ENCODE data around the gene BDH1.

BDH1 gene

GRCh38 chr3:197501879-197502620 lies 53.7 kb downstream of the BDH1 start:
- DNase-seq (ENCODE audit: low spot score), result no peak
- no peak overlapping the region for H3K27ac ChIP-seq
- TF ChIP-seq, protein P1, sequence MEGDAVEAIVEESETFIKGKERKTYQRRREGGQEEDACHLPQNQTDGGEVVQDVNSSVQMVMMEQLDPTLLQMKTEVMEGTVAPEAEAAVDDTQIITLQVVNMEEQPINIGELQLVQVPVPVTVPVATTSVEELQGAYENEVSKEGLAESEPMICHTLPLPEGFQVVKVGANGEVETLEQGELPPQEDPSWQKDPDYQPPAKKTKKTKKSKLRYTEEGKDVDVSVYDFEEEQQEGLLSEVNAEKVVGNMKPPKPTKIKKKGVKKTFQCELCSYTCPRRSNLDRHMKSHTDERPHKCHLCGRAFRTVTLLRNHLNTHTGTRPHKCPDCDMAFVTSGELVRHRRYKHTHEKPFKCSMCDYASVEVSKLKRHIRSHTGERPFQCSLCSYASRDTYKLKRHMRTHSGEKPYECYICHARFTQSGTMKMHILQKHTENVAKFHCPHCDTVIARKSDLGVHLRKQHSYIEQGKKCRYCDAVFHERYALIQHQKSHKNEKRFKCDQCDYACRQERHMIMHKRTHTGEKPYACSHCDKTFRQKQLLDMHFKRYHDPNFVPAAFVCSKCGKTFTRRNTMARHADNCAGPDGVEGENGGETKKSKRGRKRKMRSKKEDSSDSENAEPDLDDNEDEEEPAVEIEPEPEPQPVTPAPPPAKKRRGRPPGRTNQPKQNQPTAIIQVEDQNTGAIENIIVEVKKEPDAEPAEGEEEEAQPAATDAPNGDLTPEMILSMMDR (IDR thresholded peaks at IDR 0.05), result no peak
- no peak overlapping the region for H3K4me3 ChIP-seq

DNA sequence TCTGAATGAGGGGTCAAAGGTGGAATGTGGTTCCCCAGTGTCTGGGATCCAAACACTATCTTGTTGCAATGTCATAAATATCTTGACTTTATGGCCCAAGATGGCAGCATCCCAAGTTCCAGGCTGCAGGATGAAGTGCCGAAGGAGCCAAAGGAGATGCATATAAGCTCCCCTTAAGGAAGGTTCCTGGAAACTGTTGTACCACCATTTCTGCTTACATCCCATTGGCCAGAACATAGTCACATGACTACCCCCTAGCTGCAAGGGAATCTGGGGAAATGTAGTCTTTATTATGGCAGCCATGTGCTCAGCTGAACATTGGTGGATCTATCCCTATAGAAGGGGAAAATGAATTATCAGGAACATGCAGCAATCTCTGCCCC lies 54.3 kb downstream of the BDH1 start:
- H3K27ac ChIP-seq, result no peak overlapping the region
- TF ChIP-seq, protein P1 (IDR thresholded peaks at IDR 0.05), result no peak
- no peak overlapping the region for H3K4me3 ChIP-seq
- DNase-seq (ENCODE audit: low spot score), result no peak

DNA sequence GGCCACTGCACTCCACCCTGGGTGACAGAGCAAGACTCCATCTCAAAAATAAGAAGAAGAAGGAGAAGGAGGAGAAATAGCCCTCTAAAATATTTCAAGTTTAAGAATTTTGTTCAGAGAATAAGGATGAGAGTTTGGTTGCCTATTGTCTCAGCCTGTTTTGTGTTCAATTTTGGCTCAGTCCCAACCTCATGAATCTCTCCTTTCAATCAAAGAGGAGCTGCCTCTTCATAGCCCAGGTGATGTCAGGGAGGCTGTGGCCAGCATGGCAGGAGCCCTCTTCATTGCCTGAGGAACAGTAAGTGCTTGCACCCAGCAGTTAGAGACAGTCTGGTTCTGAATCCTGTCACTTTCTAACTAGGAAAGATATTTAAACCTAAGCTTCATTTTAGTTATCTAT lies 55.0 kb downstream of the BDH1 start:
- no peak overlapping the region for H3K27ac ChIP-seq

DNA sequence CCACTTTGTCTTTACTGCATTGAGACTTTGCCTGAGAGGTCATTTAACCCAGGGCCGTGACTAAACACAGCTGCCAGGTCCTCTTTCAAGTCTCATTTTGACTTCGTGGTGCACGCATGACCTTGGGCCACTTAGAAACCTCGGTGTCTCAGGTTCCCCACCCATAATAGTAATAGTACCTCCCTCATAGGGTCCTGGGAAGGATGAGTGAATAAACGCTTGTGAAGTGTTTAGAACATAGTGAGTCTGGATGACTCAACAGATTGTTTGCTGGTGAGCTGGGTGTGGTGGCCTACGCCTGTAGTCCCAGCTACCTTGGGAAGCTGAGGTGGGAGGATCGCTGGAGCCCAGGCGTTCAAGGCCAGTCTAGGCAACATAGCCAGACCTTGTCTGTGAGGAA lies 56.3 kb downstream of the BDH1 start:
- TF ChIP-seq, protein P1 (IDR thresholded peaks at IDR 0.05), result no peak
- Histone ChIP-seq H3K27ac (no peak overlapping the region), H3K4me3 (no peak overlapping the region)
- DNase-seq (ENCODE audit: low spot score), result no peak

More for the DNA sequence above, 55.0 kb downstream of the BDH1 start:
- DNase-seq (ENCODE audit: low spot score), result no peak
- TF ChIP-seq, protein P1 (IDR thresholded peaks at IDR 0.05), result no peak
- no peak overlapping the region for H3K4me3 ChIP-seq

DNA sequence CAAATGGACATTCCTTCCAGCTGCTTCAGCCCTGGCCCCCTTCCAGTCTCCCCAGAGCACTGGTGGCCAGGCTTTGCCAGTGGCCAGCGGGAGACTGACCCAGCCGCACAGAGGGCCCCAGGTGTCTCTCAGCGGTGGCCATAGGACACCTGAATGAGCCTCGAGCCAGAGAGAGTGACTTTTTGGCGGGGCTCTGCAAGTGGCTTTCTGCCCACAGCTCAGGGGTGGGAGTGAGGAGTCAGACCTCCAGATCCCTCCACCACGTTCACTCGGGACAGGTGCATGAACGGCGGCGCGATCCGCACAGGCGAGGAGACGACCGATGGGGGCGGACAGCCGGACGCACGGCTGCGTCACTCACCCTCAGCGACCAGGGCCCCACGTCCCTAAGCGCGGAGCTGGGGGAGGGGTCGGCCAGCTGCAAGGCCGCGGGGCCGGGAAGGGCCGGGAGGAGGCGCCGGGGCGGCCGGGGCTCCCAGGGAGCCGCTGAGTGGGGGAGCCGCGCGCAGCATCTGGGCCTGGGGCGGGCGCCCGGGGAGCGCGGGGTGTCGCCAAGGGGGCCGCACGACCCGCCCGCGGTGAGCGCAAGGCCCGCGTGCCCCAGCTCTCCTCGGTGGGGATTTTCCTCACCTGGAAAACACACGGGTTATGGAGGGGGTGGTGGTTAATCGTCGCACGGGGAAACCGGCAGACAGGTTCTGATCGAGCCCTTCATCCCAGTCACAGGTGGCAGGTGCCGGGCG lies 57.1 kb downstream of the BDH1 start:
- DNase-seq (ENCODE audit: low spot score), result no peak
- Histone ChIP-seq H3K27ac (no peak overlapping the region), H3K4me3 (no peak overlapping the region)
- TF ChIP-seq, protein P1 (IDR thresholded peaks at IDR 0.05), result no peak

DNA sequence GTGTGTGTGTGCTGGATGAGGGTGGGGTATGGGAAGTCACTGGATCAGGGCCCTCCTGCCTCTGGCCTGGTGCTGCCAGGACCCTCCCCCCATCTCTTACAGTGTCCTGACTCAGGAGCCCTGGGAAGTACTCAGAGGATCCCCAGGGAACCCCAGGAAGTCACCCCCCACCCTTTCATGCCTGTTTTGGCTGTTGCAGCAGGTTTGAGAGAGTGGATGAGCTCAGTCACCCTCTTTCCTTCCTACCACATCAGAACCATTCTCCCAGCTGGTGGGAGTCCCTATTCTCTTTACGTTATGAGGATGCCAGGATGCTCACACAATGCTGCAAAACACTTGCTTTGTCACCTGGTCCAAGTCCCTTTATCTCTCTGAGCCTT lies 59.0 kb downstream of the BDH1 start:
- peak overlapping the region in 1 of 2 donors; percentile 32 for H3K27ac ChIP-seq
- DNase-seq (ENCODE audit: low spot score), result no peak
- no peak overlapping the region for H3K4me3 ChIP-seq
- TF ChIP-seq, protein P1 (IDR thresholded peaks at IDR 0.05), result no peak

Data from coronary artery (tissue), 2 donors.